ENCODE measurements around the gene TRAPPC2L.
A peak's percentile ranks its signal among the peaks of the same experiment; 100 is the strongest.

The TRAPPC2L gene

DNA sequence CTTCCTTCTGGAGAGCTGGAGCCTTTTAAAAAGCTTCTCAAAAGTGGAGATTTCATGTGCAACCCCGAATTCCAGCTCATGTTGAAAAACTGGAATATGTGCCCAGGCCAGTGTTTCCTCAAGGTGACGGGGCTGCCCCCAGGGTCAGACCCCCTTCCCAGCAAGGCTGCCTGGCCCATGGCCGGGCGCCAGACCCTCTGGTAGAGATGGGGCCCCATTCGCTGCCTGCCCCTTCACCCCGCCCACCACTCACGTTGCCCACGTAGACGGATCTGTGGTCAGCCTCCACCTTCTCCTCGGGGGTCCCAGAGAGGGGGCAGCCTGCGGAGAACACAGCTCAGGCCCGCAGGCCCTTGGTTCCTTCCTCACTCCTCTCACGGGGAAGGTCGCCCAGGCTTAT lies 8.4 kb downstream of the TRAPPC2L start:
- Histone ChIP-seq H3K27ac (ENCODE audit: low read length) (no peak overlapping the region), H3K9me3 (ENCODE audit: control insufficient read depth in 1 of 2, low read length in 2 of 2) (no peaks in the 10 kb centered on the region), H3K4me1 (ENCODE audit: control insufficient read depth in 1 of 2, insufficient read depth in 2 of 2, low read length in 2 of 2) (no peaks in the 10 kb centered on the region), H3K36me3 (ENCODE audit: control insufficient read depth in 1 of 2, insufficient read depth in 2 of 2, low read length in 2 of 2) (peaks cover 16 to 30% of the 10 kb centered on the region in 2 donors), H3K27me3 (ENCODE audit: low read depth, low read length) (no peaks in the 10 kb centered on the region), H3K4me3 (ENCODE audit: low read depth in 1 of 2, low read length in 2 of 2) (no peak overlapping the region)

DNA sequence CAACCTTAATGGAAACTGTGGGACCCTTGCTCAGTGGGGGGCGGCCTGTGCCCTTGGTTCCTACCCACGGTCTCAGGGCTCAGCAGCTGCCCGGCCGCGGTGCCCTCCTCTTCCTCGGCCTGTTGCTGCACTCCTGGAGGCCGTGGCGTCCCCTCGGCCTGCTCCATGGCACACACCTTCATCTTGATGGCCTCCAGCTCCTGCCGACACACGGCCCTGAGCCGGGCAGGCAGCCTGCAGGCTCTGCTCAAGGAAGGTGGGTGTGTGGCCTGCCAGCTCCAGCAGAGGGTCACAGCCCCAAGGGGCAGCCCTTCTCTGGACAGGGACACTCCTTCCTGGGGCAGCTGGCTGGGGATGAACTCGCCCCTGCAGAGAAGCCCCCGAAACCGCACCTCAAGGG lies 8.8 kb downstream of the TRAPPC2L start:
- Histone ChIP-seq H3K4me3 (ENCODE audit: low read depth in 1 of 2, low read length in 2 of 2) (no peak overlapping the region), H3K27me3 (ENCODE audit: low read depth, low read length) (no peaks in the 10 kb centered on the region), H3K4me1 (ENCODE audit: control insufficient read depth in 1 of 2, insufficient read depth in 2 of 2, low read length in 2 of 2) (no peaks in the 10 kb centered on the region), H3K27ac (ENCODE audit: low read length) (no peak overlapping the region), H3K9me3 (ENCODE audit: control insufficient read depth in 1 of 2, low read length in 2 of 2) (no peaks in the 10 kb centered on the region), H3K36me3 (ENCODE audit: control insufficient read depth in 1 of 2, insufficient read depth in 2 of 2, low read length in 2 of 2) (peaks cover 13 to 26% of the 10 kb centered on the region in 2 donors)

DNA sequence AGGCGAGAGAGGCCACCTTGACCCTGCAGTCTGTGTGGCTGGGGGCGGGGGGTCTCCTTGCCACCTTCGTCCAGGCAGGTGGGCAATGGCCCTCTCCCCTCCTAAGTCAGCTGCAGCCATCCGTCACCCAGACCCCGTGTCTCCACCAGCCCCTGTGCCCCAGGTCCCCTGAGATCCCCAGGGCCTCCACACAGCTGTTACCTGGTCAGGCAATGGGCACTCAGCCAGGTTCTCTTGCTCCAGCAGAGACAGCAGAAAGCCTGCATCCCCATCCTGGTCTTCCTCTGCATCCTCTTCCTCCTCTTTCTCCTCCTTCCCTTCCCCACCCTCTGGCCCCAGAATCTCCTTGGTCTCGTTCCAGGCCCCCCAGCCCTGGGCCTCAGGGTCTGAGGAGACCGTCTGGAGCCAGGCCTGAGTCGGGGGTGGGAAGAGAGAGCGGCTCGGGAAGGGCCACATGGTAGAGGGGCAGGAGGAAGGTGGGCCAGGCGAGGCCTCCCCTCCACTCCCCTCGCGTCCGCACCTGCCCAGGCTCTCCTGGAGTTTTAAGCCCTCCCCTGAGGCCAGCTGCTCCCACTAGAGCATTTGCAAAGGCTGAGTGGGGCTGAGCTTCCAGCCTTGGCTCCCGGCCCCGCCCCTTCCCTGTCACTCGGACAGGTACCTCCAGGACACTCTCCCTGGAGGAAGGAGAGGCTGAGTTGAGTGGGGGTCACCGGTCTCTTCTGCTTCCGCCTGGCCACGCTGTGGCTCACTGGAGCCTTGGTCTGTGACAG lies 9.4 kb downstream of the TRAPPC2L start, which contains the start of gene PABPN1L:
Gene PABPN1L (minus strand): TSS at position 510 of the 770 bp plus-strand sequence. CDS start 54 bp downstream, at position 456.
- H3K36me3 ChIP-seq (ENCODE audit: control insufficient read depth in 1 of 2, insufficient read depth in 2 of 2, low read length in 2 of 2) = peaks cover 9 to 20% of the 10 kb centered on the region in 2 donors
- H3K4me1 ChIP-seq (ENCODE audit: control insufficient read depth in 1 of 2, insufficient read depth in 2 of 2, low read length in 2 of 2) = no peaks in the 10 kb centered on the region
- H3K27me3 ChIP-seq (ENCODE audit: low read depth, low read length) = no peaks in the 10 kb centered on the region

DNA sequence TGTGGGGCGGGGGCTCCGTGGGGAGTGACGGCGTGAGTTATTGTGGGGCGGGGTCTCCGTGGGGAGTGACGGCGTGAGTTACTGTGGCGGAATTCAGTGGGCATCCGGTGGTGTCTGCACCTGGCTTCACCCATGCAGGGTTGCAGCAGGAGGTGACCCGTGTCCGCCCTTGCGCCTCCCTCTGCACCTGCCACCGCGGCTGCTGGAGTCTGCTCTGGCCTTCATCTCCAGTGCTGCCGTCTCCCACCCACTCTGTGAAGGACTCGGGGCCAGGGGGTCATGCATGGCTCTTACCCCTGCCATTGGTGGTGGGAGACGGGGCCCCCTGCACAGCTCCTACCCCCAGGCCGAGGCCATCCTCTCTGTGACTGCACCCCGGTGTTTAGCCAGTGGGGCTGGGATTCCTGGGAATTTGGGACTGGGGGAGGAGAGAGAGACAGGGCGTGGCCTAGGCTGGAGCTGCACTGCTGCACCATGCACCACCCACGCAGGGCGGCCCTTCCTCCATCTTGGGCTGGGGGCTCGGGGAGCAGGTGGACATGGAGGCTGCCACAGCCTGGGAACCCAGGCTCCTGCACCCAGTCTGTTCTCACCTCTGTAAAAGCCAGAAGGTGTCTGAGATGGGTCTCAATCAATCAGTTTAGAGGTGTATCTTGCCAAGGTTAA lies 10.8 kb downstream of the TRAPPC2L start:
- Histone ChIP-seq H3K27me3 (ENCODE audit: low read depth, low read length) (no peaks in the 10 kb centered on the region), H3K27ac (ENCODE audit: low read length) (no peak overlapping the region), H3K36me3 (ENCODE audit: control insufficient read depth in 1 of 2, insufficient read depth in 2 of 2, low read length in 2 of 2) (peaks cover 2 to 6% of the 10 kb centered on the region in 2 donors), H3K4me1 (ENCODE audit: control insufficient read depth in 1 of 2, insufficient read depth in 2 of 2, low read length in 2 of 2) (no peaks in the 10 kb centered on the region), H3K4me3 (ENCODE audit: low read depth in 1 of 2, low read length in 2 of 2) (no peak overlapping the region), H3K9me3 (ENCODE audit: control insufficient read depth in 1 of 2, low read length in 2 of 2) (no peaks in the 10 kb centered on the region)

More for the DNA sequence above, 9.4 kb downstream of the TRAPPC2L start, which contains the start of gene PABPN1L:
- H3K9me3 ChIP-seq (ENCODE audit: control insufficient read depth in 1 of 2, low read length in 2 of 2) = no peaks in the 10 kb centered on the region
- H3K27ac ChIP-seq (ENCODE audit: low read length) = no peak within 1 kb of the TSS
- no peak within 1 kb of the TSS for H3K4me3 ChIP-seq (ENCODE audit: low read depth in 1 of 2, low read length in 2 of 2)

DNA sequence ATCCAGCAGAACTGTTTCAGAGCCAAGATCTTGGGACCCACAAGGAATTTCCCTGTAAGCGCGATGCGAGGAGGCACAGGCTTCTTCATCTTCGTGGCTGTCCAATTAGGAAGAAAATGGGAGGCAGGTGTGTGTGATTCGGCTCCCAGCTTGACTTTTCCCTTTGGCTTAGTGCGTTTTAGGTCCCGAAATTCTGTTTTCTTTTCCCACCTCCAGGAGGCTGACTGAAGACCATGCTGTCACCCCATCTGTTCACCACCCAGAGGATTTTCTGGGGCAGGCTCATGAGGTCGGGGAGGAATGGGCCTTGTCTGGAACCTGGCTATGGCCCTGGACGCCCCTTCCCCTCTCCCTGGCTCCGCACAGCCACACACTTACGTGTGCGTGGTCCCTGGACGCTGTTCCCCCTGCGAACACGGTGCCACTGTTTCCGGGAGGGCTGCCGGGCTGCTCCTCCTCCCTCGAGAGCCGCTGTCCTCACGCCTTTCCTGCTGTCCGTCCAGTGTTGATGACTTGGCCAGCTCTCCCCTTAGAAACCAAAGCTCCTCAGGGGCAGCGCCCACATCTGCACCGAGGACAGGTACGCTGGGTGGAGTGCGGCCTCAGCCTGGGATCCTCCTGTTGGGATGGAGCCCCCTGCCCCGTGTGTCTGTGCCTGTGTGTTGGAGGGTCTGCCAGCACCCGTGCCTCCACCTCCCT lies 12.2 kb downstream of the TRAPPC2L start:
- Histone ChIP-seq H3K4me3 (ENCODE audit: low read depth in 1 of 2, low read length in 2 of 2) (no peak overlapping the region), H3K4me1 (ENCODE audit: control insufficient read depth in 1 of 2, insufficient read depth in 2 of 2, low read length in 2 of 2) (no peaks in the 10 kb centered on the region), H3K9me3 (ENCODE audit: control insufficient read depth in 1 of 2, low read length in 2 of 2) (no peaks in the 10 kb centered on the region), H3K36me3 (ENCODE audit: control insufficient read depth in 1 of 2, insufficient read depth in 2 of 2, low read length in 2 of 2) (no peaks in the 10 kb centered on the region), H3K27ac (ENCODE audit: low read length) (no peak overlapping the region), H3K27me3 (ENCODE audit: low read depth, low read length) (no peaks in the 10 kb centered on the region)

DNA sequence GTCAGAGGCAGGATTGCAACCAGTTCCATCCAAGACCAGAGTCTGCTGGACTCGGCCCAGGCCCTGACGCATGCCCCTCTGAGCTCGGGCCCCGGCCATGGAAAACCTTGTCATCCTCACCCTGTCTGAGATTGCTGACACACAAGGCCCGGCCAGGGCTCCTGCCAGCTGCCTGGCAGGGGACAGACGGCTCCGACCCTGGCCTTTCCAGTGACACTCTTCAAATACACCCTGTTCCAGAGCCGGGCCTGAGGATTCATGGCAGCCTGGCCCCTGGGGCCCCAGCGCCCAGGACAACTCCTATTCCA lies 12.7 kb downstream of the TRAPPC2L start:
- H3K4me1 ChIP-seq (ENCODE audit: control insufficient read depth in 1 of 2, insufficient read depth in 2 of 2, low read length in 2 of 2) = no peaks in the 10 kb centered on the region
- no peaks in the 10 kb centered on the region for H3K27me3 ChIP-seq (ENCODE audit: low read depth, low read length)
- H3K27ac ChIP-seq (ENCODE audit: low read length) = no peak overlapping the region
- no peak overlapping the region for H3K4me3 ChIP-seq (ENCODE audit: low read depth in 1 of 2, low read length in 2 of 2)
- H3K36me3 ChIP-seq (ENCODE audit: control insufficient read depth in 1 of 2, insufficient read depth in 2 of 2, low read length in 2 of 2) = no peaks in the 10 kb centered on the region
- H3K9me3 ChIP-seq (ENCODE audit: control insufficient read depth in 1 of 2, low read length in 2 of 2) = no peaks in the 10 kb centered on the region

DNA sequence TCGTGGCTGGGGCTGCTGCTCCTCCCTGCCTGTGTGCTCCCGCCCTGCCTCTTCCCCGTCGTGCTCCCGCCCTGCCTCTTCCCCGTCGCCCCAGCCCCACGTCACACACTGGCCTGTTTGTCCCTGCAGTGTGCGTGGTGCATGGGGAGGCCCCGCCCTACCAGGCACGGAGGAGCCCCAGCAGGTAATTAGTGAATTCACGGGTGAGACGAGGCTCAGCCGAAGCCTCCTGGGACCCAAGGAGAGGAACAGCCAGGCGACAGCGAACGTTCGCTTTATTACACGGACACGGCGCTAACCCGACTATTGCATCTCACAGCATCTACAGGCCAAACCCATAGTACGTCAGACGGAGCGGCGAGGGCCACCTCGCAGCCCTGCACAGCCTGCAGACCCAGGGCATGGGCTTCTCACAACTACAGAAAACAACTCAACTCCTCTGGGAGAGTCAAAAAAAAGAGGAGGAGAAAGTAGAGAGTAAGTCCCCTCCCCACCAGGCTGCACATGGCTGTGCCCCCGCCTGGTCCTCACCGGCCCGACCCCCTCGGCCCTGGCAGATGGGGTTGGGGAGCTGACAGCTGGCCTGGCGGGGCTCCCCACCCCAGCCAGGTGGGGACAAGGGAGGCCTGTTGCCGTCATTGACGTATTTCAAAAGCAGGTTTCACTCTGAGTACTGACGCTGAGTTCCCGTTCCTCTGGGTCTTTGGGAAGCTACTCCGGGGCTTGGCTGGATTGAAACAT lies 13.9 kb downstream of the TRAPPC2L start:
- Histone ChIP-seq H3K27me3 (ENCODE audit: low read depth, low read length) (no peaks in the 10 kb centered on the region), H3K36me3 (ENCODE audit: control insufficient read depth in 1 of 2, insufficient read depth in 2 of 2, low read length in 2 of 2) (no peaks in the 10 kb centered on the region), H3K4me3 (ENCODE audit: low read depth in 1 of 2, low read length in 2 of 2) (peak overlapping the region in 1 of 2 donors; percentile 37), H3K9me3 (ENCODE audit: control insufficient read depth in 1 of 2, low read length in 2 of 2) (no peaks in the 10 kb centered on the region), H3K27ac (ENCODE audit: low read length) (no peak overlapping the region), H3K4me1 (ENCODE audit: control insufficient read depth in 1 of 2, insufficient read depth in 2 of 2, low read length in 2 of 2) (no peaks in the 10 kb centered on the region)

DNA sequence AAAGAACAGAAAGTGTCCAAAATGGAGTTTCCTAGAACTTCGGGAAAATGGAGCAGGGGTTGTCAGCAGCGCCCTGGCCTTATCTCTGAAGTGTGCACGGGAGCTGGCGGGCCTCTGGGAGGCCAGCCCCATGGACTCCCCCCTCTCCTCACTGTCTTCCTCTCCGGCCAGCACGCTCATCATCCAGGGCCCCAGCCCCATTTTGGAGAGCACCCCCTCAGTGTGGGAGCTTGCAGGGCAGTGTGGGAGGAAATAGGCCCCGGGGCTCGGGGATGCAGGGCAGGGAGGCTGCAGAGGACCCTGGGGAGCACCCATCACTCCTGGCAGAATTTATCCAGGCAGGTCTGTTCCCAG lies 14.4 kb downstream of the TRAPPC2L start:
- no peak overlapping the region for H3K27ac ChIP-seq (ENCODE audit: low read length)
- H3K36me3 ChIP-seq (ENCODE audit: control insufficient read depth in 1 of 2, insufficient read depth in 2 of 2, low read length in 2 of 2) = no peaks in the 10 kb centered on the region
- H3K9me3 ChIP-seq (ENCODE audit: control insufficient read depth in 1 of 2, low read length in 2 of 2) = no peaks in the 10 kb centered on the region
- no peaks in the 10 kb centered on the region for H3K27me3 ChIP-seq (ENCODE audit: low read depth, low read length)
- H3K4me1 ChIP-seq (ENCODE audit: control insufficient read depth in 1 of 2, insufficient read depth in 2 of 2, low read length in 2 of 2) = no peaks in the 10 kb centered on the region
- no peak overlapping the region for H3K4me3 ChIP-seq (ENCODE audit: low read depth in 1 of 2, low read length in 2 of 2)

DNA sequence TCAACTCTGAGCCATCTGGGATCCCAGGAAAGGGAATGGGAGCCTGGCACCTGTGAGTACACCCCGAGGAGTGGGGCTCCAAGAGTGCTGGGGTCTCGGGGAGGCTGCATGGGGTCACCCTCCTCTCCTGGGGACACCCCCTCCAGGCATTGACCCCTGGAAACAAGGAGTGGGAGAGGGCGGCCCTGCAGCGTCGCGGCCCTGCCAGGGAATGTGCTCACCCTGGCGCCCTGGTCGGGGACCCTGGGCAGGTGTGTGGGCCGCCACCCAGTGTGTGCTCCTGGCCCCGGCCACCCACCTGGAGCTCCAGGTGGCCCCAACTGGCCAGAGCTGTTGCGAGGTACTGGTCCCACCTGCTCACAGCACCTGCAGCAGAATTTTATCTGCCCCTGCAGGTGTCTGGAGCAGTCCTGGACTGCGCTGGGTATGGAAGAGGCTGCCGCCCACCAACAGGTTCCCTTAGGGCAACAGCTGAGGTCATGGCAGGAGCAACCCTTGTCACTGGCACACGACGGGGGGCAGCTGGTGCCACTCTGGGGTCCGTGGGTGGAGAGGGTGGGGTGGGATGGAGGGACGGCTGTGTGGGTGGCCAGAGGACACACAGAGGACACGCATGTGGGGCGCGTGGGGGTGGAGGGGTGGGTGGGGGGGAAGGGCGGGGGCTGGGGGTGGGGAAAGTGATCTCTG lies 14.9 kb downstream of the TRAPPC2L start:
- no peaks in the 10 kb centered on the region for H3K27me3 ChIP-seq (ENCODE audit: low read depth, low read length)
- H3K9me3 ChIP-seq (ENCODE audit: control insufficient read depth in 1 of 2, low read length in 2 of 2) = no peaks in the 10 kb centered on the region
- H3K4me1 ChIP-seq (ENCODE audit: control insufficient read depth in 1 of 2, insufficient read depth in 2 of 2, low read length in 2 of 2) = no peaks in the 10 kb centered on the region
- H3K36me3 ChIP-seq (ENCODE audit: control insufficient read depth in 1 of 2, insufficient read depth in 2 of 2, low read length in 2 of 2) = no peaks in the 10 kb centered on the region
- no peak overlapping the region for H3K27ac ChIP-seq (ENCODE audit: low read length)
- no peak overlapping the region for H3K4me3 ChIP-seq (ENCODE audit: low read depth in 1 of 2, low read length in 2 of 2)

DNA sequence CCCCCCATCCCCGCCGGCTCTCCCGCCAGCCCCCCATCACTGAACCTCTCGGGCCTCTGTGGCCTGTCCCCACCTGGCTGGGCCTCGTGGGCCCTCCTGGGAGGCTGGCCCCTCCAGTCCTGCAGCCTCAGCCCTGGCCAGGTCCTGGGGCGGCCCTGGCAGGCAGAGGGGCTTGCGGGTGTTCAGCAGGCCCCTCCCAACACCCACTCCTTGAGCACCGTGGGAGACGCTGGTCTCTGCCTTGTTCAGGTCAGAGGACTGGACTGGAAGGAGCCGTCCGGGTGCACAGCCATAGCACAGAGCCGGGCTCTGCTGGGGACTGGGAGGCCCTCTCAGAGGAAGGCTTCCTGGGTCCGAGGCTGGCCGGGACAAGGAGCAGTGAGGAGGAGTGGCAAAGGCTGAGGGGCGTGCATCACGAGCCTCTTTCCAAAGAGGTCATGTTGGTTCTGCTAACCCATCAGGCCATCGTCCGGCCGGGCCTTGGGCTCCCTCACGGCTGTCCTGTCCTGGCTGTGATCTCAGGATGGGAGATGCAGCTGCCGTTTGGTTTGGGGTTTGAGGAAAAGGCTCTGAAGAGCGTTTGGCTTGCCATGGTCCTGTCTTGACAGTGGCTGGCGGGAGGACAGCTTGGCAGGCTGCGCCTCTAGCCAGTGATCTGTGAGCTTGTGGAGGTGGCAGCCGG lies 15.9 kb downstream of the TRAPPC2L start:
- H3K27me3 ChIP-seq (ENCODE audit: low read depth, low read length) = no peaks in the 10 kb centered on the region
- no peak overlapping the region for H3K4me3 ChIP-seq (ENCODE audit: low read depth in 1 of 2, low read length in 2 of 2)
- no peak overlapping the region for H3K27ac ChIP-seq (ENCODE audit: low read length)

More for the DNA sequence above, 15.9 kb downstream of the TRAPPC2L start:
- Histone ChIP-seq H3K9me3 (ENCODE audit: control insufficient read depth in 1 of 2, low read length in 2 of 2) (no peaks in the 10 kb centered on the region), H3K36me3 (ENCODE audit: control insufficient read depth in 1 of 2, insufficient read depth in 2 of 2, low read length in 2 of 2) (peaks cover 0 to 3% of the 10 kb centered on the region in 2 donors), H3K4me1 (ENCODE audit: control insufficient read depth in 1 of 2, insufficient read depth in 2 of 2, low read length in 2 of 2) (no peaks in the 10 kb centered on the region)
